HUES6 (cell line): ENCODE results near the gene ATXN7.

Source experiments
- H3K27ac ChIP-seq: 2 replicates; pipeline ENCODE4 v1.7.0; 2013; ENCODE audit warnings: low read depth, mild to moderate bottlenecking, low read length, inconsistent platforms
- H3K27me3 ChIP-seq: 2 replicates; pipeline ENCODE4 v1.6.1; 2013; ENCODE audit warnings: low read length; ENCODE audit not compliant: control insufficient read depth, insufficient read depth
- H3K36me3 ChIP-seq: 2 replicates; pipeline ENCODE4 v1.6.1; 2013; ENCODE audit warnings: low read length; ENCODE audit not compliant: control insufficient read depth, insufficient read depth
- H3K4me1 ChIP-seq: 2 replicates; pipeline ENCODE4 v1.6.1; 2013; ENCODE audit warnings: low read length; ENCODE audit not compliant: control insufficient read depth, insufficient read depth
- H3K4me3 ChIP-seq: 2 replicates; pipeline ENCODE4 v1.5.1; 2013; ENCODE audit warnings: low read depth, low read length
- H3K9ac ChIP-seq: one replicate; pipeline ENCODE4 v1.6.1; 2013; ENCODE audit warnings: mild to moderate bottlenecking, low read length
- H3K9me3 ChIP-seq: 2 replicates; pipeline ENCODE4 v1.6.1; 2013; ENCODE audit warnings: low read depth, low read length; ENCODE audit not compliant: control insufficient read depth, insufficient read depth

ATXN7 gene

GRCh38 chr3:63967675-63968611 lies 104.3 kb downstream of the ATXN7 start:
- no peaks in the 10 kb centered on the region for H3K9me3 ChIP-seq
- H3K9ac ChIP-seq, result peak overlapping the region; percentile 19

GRCh38 chr3:63968612-63969350 lies 105.1 kb downstream of the ATXN7 start:
- H3K4me1 ChIP-seq, result peaks cover 73% of the 10 kb centered on the region
- no peaks in the 10 kb centered on the region for H3K27me3 ChIP-seq
- no peak overlapping the region for H3K9ac ChIP-seq
- H3K36me3 ChIP-seq, result no peaks in the 10 kb centered on the region
- H3K4me3 ChIP-seq, result no peak overlapping the region
- no peak overlapping the region for H3K27ac ChIP-seq
- no peaks in the 10 kb centered on the region for H3K9me3 ChIP-seq

More at GRCh38 chr3:63967675-63968611, 104.3 kb downstream of the ATXN7 start:
- Histone ChIP-seq H3K4me1 (peaks cover 76% of the 10 kb centered on the region), H3K4me3 (no peak overlapping the region), H3K27ac (peak overlapping the region; percentile 47; the same call in 1 of the 2 replicates), H3K27me3 (no peaks in the 10 kb centered on the region), H3K36me3 (no peaks in the 10 kb centered on the region)

- Histone ChIP-seq H3K27ac (no peak overlapping the region), H3K4me1 (peaks cover 66% of the 10 kb centered on the region)
Measured at GRCh38 chr3:63969876-63970275, 106.2 kb downstream of the ATXN7 start.

DNA sequence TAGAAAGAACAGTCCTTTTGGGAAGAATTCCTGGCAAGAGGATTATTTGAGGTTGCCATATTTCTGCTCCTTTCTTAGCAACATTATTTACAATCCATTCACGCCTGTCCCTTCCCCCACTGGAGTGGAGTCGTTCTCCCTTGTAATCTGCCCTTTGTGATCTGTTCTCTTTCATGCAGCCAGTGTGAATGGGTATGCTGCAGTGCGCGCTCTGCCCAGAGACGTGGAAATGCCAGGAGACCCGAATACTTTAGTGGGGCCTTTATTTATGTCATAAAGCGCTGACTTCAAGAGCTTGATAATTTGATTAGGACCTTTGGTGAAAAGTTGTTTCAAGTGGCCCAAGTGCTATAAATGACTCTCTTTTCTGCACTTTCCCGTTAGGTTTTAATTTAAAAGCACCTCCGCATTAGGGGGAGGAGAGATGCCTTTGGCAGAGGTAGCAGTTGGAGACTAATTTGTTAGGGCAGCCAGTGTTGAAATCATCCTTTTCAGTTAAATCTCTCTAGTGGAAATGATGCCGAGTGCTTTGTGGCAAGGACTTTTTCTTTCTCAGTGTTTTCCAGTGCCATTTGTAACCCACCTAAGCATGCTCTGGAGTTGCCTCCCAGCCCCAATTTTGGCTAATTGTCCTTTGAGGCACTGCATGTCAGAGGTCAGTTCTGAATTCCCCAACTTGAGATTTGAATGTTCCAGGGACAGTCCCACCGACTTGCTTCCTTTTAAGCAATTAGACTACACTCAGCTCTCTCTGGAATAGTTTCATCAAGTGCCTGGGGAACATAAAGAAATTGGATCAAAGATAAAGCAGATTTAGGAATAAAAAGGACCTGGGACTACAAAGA lies 107.2 kb downstream of the ATXN7 start:
- Histone ChIP-seq H3K9ac (no peak overlapping the region), H3K27ac (peak overlapping the region; percentile 31; the same call in 1 of the 2 replicates), H3K27me3 (no peaks in the 10 kb centered on the region), H3K9me3 (no peaks in the 10 kb centered on the region), H3K4me3 (peak overlapping the region; percentile 28; the same call in 1 of the 2 replicates), H3K36me3 (no peaks in the 10 kb centered on the region), H3K4me1 (peaks cover 58% of the 10 kb centered on the region)

More at GRCh38 chr3:63969876-63970275, 106.2 kb downstream of the ATXN7 start:
- H3K4me3 ChIP-seq, result no peak overlapping the region
- H3K27me3 ChIP-seq, result no peaks in the 10 kb centered on the region
- no peaks in the 10 kb centered on the region for H3K36me3 ChIP-seq
- H3K9me3 ChIP-seq, result no peaks in the 10 kb centered on the region
- H3K9ac ChIP-seq, result no peak overlapping the region

GRCh38 chr3:63972196-63972595 lies 108.5 kb downstream of the ATXN7 start:
- Histone ChIP-seq H3K36me3 (no peaks in the 10 kb centered on the region), H3K9ac (no peak overlapping the region), H3K27ac (no peak overlapping the region), H3K4me3 (no peak overlapping the region), H3K9me3 (no peaks in the 10 kb centered on the region), H3K4me1 (peaks cover 56% of the 10 kb centered on the region), H3K27me3 (no peaks in the 10 kb centered on the region)

- Histone ChIP-seq H3K27me3 (no peaks in the 10 kb centered on the region), H3K4me1 (peaks cover 49% of the 10 kb centered on the region), H3K9me3 (no peaks in the 10 kb centered on the region), H3K27ac (no peak overlapping the region), H3K4me3 (no peak overlapping the region), H3K9ac (no peak overlapping the region), H3K36me3 (no peaks in the 10 kb centered on the region)
Measured at GRCh38 chr3:63972987-63973386, 109.3 kb downstream of the ATXN7 start.

GRCh38 chr3:63973406-63973805 lies 109.7 kb downstream of the ATXN7 start:
- no peak overlapping the region for H3K9ac ChIP-seq
- peaks cover 45% of the 10 kb centered on the region for H3K4me1 ChIP-seq

DNA sequence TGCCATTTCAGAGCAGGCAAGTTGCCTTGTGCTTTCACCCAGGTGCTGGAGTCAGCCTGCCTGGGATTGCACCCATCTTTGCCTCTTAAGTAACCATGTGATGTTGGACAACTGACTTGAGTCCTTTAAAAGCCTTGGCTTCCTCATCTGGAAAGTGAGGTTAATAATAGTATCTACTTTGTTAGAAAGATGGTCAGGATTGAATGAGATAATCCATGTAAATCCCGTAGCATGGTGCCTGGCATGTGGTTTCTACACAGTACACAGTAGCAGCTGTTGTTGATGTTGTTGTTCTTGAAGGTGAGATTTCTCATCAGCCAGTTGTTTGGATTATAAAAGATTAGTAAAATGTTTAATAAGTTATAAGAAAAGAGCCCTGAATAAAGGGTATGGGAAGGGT lies 110.8 kb downstream of the ATXN7 start:
- H3K36me3 ChIP-seq, result no peaks in the 10 kb centered on the region
- no peak overlapping the region for H3K4me3 ChIP-seq
- H3K9me3 ChIP-seq, result no peaks in the 10 kb centered on the region
- H3K9ac ChIP-seq, result no peak overlapping the region
- no peaks in the 10 kb centered on the region for H3K27me3 ChIP-seq
- H3K4me1 ChIP-seq, result peaks cover 34% of the 10 kb centered on the region
- H3K27ac ChIP-seq, result no peak overlapping the region

More at GRCh38 chr3:63973406-63973805, 109.7 kb downstream of the ATXN7 start:
- no peaks in the 10 kb centered on the region for H3K27me3 ChIP-seq
- no peak overlapping the region for H3K27ac ChIP-seq
- no peaks in the 10 kb centered on the region for H3K9me3 ChIP-seq
- H3K36me3 ChIP-seq, result no peaks in the 10 kb centered on the region
- no peak overlapping the region for H3K4me3 ChIP-seq

DNA sequence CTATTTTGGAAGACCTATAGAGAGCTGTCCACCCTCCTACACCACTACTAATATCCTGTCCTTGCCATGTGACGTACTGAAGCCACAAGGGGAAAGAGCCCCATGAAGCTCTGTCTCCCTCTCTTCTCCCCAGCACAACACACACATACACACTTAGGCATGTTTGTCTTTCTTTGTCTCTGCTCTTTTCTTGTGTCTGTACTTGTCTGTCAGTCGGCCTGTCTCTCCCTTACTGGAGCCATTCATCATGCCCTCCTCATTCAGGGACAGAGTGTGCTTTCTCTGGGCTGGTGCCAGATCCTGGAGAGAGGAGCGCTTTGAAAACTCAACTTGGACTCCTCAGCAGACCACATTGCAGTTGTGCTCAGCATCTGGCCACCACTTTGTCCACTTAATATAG lies 112.1 kb downstream of the ATXN7 start:
- peaks cover 22% of the 10 kb centered on the region for H3K4me1 ChIP-seq
- no peaks in the 10 kb centered on the region for H3K9me3 ChIP-seq
- H3K9ac ChIP-seq, result no peak overlapping the region
- peaks cover 10% of the 10 kb centered on the region for H3K36me3 ChIP-seq
- H3K4me3 ChIP-seq, result no peak overlapping the region
- H3K27me3 ChIP-seq, result no peaks in the 10 kb centered on the region
- no peak overlapping the region for H3K27ac ChIP-seq

GRCh38 chr3:63976161-63976871 lies 112.6 kb downstream of the ATXN7 start:
- H3K36me3 ChIP-seq, result peaks cover 16% of the 10 kb centered on the region
- H3K9me3 ChIP-seq, result no peaks in the 10 kb centered on the region
- H3K4me1 ChIP-seq, result peaks cover 16% of the 10 kb centered on the region
- no peaks in the 10 kb centered on the region for H3K27me3 ChIP-seq
- H3K4me3 ChIP-seq, result no peak overlapping the region
- H3K9ac ChIP-seq, result no peak overlapping the region
- H3K27ac ChIP-seq, result no peak overlapping the region
